GDM1 (cell line): Measurements from ENCODE around the gene TBX2.
"Not testable (repeated sequence)": the region's sequence is repeated elsewhere in the genome, so short reads cannot be mapped to it uniquely, and the experiment has no call there.

ENCODE experiments used
- DNase-seq: peaks from one replicate; lab custom pipeline; 2025; lab: John Stamatoyannopoulos, UW

Gene TBX2

GRCh38 chr17:61413661-61414126 lies 14.1 kb downstream of the TBX2 start:
- no peak for DNase-seq

- DNase-seq = no peak
Observed at GRCh38 chr17:61414141-61414935, 14.7 kb downstream of the TBX2 start.

- DNase-seq = no peak
Observed at GRCh38 chr17:61414936-61415251, 15.3 kb downstream of the TBX2 start.

GRCh38 chr17:61415374-61416210 lies 15.9 kb downstream of the TBX2 start:
- no peak for DNase-seq

GRCh38 chr17:61416211-61416539 lies 16.5 kb downstream of the TBX2 start:
- DNase-seq = no peak

GRCh38 chr17:61416540-61417363 lies 17.1 kb downstream of the TBX2 start:
- DNase-seq = peak; percentile 46

- DNase-seq = no peak
Observed at GRCh38 chr17:61418449-61418848, 18.8 kb downstream of the TBX2 start.

- no peak for DNase-seq
Observed at GRCh38 chr17:61419496-61420046, 19.9 kb downstream of the TBX2 start.

GRCh38 chr17:61420052-61420451 lies 20.4 kb downstream of the TBX2 start:
- DNase-seq = no peak

- DNase-seq = no peak
Observed at GRCh38 chr17:61420745-61421398, 21.2 kb downstream of the TBX2 start.

GRCh38 chr17:61421460-61421859 lies 21.8 kb downstream of the TBX2 start:
- no peak for DNase-seq

GRCh38 chr17:61422116-61422799 lies 22.6 kb downstream of the TBX2 start:
- DNase-seq = no peak

GRCh38 chr17:61422869-61423268 lies 23.2 kb downstream of the TBX2 start:
- no peak for DNase-seq

GRCh38 chr17:61423967-61424649 lies 24.5 kb downstream of the TBX2 start:
- DNase-seq = no peak

- DNase-seq = no peak
Observed at GRCh38 chr17:61425682-61426481, 26.2 kb downstream of the TBX2 start.

- DNase-seq = no peak
Observed at GRCh38 chr17:61426482-61427304, 27.1 kb downstream of the TBX2 start.

- DNase-seq = no peak
Observed at GRCh38 chr17:61427567-61427966, 27.9 kb downstream of the TBX2 start.

GRCh38 chr17:61429274-61429673 lies 29.6 kb downstream of the TBX2 start:
- DNase-seq = no peak

GRCh38 chr17:61429831-61430230 lies 30.2 kb downstream of the TBX2 start:
- DNase-seq = not testable (repeated sequence)
